CD4-positive, alpha-beta T cell treated with Interferon gamma for 1 hour (primary cell): ENCODE data around the gene NR2F2.

Experiments
- DNase-seq: peaks from one replicate; pipeline ENCODE4 v3.0.0-alpha.2; 2020

Gene NR2F2

DNA sequence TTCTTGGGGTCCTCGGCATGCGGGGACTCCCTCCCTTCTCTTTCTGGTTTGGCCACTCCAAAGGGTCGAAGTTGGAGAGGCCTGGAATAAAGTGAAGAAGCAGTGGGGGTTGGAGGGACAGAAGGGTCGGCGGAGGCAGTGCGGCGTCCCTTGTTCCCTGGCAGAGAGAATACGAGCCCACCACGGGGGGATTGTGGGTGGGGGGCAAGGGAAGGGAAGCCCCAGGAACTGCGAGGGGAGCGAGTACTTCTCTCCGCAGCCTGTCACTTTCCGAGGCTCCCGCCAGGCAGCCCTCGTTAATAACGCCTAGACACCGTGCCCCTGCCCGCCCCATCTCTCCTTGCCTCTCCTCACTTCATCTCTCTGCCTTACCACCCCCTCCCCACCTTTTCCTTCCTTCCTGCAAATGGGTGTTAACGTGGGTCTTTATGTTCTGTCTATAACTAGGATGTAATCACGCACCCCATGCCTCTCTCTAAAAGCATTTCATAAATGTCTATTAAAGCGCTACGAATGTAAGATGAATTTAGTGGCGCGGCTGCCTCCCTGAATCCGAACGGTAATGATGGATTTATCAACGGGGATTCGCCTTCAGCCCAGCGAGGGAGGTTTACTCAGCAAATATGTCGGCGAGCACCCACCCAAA lies 13.7 kb downstream of the NR2F2 start:
- no peak for DNase-seq

DNA sequence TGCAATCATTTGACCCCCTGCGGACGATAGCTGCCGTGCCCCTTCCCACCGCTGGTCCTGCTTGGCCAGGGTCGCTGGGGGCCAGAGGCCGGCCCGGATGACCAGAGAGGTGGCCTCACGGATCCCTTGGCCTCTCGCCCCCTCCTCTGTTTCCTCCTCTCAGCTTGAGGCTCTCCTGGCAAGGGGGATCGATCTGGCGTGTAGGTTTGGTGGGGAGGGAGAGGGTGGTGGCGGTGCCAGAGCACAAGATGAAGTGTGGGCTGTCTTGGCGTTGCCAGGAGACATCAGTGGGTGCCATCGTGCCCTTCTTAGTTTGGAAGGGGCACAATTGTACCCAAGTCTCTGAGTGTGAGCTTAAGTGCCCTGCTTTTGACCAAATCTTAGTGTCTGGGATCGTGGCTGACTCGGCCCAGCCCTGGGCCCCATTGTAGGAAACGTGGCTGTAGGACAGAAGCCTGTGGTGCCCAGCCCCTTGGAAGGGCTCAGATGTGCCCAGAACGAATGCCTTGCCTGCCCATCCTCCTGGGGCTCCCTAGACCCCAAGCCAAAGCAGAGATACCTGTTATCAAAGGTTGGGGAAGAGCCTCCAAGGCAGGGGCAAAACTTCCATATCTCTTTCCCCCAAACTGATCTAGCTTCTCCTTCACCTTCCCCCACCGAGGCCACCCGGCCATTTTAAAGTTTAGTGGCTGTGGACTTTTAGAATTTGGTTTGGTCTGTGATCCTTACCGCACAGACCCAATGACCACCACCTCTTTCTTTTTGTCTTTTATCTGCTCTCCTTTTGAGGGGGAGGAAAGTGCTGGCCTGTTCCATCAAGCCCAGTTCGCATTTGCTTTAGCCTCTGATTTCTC lies 14.4 kb downstream of the NR2F2 start:
- no peak for DNase-seq

DNA sequence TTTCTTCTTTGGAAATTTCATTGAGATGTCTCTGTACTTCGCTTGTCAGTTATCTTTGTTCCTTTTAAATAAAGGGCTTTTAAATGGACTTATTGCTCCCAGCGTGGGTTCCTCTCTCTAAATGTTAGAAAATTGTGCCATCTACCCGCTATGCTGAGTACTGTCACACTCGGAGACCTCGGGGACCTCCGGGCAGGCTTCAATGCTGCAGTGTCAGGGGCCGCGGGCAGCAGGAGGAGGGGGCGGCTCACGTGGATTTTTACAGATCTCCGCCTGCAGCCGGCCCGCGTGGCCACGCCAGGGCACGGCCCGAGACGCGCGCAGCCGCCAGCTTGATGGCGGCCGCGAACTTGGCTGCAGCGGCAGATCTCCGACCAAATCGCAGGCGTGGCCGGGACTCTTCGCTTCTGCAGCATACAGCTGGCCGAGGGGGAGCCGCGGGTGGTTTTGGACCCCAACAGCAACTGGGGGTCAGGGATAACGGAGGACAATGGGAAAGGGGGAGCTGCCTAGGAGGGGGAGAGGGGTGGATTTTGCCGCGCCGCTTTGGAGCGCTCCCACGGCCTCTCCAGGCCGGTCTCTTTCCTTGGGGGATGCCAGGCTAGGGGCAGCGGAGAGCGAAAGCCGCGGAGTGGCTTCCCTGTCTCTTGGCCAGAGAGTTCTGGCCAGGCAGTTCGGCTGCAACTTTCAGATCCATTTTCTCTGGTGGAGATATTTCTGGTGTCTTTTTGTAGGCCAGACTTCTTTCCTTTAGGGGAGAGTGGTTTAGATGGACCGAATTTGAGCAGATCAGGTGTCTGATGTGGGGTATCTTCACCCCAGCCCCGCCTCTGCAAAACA lies 15.3 kb downstream of the NR2F2 start:
- DNase-seq = no peak

DNA sequence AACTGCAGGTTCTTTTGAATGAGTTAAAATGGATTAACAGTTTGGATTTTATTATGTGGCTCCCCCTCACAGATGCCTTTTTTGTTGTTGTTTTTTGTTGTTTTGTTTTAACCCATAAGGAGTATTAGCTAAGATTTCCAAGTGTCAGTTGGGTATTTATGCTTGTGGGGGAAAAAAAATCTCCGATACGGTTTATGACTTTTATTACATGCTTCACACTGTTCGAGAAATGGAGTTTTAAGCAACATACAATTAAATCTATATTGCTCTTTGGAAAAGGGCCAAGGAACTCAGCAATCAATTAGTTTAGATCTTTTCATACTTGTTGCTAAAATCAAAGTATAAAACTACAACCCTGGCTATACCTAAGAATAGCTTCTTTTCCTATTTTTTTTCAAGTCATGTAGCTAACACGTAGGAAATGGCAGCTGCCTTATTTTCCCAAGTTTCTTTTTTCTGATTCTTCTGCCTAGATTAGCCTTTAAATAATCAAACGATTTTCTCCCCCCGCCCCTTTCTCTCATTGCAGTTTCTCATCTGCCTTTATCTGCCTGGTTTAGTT lies 16.0 kb downstream of the NR2F2 start:
- no peak for DNase-seq

DNA sequence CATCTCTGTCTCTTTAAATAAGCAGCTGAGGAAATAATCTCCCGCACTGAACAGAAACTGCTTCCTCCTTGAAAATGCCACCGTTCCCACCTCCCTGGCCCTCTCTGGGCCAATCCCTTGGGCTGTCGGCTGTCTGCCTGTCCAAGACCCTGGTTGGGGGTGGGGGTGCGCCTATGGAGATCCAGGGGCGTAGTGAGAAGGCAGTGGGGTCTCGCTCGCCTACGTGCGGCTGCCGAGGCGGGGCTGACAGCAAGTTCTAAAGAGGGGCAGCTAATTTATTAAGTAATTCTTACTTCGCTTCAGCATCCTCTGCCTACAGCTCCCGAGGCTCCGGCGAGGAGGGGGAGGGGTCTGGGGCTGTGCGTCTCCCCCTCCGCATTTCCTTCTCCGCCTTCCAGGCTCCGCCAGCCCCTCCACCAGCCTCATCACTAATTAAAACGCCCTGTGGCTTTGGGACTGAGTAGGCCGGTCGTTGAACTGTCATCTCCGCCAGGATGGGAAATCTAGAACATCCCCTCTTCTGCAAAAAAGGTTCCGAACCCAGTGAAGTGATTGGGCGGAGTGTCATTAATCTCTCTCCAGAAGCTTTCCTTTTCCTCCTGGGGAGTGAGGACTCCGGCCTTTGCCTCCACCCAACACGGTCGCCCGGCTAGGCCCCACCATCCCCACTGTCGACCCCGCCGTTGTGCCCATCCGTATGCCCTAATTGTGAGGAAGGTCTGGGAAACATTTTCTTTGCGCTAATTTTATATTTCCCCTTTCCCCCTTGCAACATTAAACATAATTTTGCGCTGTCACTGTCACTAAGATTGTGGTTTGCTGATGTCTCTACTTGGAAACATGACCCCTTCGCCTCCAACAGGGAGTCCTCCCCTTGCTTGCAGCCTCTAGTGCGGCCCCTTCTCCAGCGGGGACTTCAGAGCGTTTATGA lies 16.9 kb downstream of the NR2F2 start:
- DNase-seq = no peak

DNA sequence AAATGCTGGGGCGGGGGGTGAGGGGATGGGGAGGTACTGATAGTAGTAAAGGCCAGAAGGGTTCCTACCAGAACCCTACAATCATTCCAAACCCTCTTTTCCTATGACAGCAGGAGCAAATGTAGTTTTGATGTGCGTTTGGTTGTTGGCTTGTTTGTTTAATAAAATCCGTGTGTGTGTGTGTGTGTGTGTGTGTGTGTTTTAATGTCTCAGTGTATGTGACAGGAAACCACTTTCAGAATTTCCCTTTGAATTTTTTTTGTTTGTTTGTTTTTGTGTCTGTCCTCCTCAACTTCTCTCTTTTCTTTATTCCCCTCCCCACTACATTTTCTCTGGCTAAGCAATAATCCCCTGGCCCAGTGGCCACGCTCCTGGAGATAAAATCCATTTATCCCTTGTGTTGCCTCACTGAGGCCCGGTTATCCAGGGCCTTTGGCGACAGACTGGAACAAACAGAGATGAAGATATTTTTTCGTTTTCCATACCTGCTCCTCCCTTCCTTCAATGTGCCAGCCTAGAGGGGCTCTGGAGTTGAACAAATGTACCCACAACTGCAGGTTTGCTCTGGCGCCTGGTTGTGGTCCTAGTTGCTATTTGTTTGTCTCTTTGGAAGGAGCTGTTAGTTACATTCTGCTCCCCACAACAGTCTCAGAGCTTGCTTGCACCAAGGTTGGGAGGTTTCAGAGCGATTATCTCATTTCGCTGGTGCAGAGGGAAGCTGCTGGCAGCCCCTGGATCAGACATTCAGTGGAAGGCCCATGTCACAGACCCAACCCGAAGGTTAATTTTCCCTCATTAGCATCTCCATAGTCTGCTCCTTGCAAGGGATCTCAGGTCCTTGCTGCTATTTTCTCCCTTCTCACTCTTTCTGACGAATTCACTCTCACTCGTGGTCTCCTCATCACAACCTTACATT lies 17.9 kb downstream of the NR2F2 start:
- no peak for DNase-seq

DNA sequence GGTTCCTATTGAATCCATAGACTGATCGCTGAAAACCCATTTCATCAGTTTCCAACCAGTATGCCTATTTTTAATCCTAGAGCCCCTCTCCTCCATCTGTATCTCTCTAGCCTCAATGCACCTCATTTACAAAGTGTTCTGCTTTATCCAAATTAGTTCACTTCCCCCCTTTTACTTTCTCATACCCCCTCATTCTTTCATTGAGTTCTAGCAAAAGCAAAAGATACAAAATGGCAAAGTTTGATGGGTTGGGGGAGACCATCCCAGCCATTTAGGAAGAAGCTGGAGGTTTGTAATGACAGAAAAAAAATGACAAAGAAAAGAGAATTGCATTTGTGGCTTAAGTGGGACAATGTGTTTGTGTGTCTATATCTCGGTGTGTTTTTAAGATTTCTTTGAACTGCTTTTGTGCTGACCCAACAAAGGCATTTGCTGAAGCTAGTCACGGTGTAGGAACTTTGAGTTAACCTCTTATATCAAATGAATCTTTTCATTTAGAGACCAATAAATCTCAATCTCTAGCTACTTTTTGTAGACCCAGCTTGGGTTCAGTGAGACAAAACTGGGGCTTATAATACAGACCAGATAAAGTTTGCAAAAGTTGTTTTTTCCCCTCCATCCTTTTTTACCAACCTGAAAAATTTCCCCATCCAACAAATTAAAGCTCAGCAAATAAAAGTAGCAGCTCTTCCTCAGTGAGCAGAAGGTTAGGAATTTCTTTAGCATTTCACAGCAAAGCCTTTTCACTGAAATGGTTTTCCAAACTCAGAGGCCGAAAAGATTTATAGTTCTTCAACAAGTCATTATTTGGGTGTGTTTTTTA lies 18.7 kb downstream of the NR2F2 start:
- no peak for DNase-seq

DNA sequence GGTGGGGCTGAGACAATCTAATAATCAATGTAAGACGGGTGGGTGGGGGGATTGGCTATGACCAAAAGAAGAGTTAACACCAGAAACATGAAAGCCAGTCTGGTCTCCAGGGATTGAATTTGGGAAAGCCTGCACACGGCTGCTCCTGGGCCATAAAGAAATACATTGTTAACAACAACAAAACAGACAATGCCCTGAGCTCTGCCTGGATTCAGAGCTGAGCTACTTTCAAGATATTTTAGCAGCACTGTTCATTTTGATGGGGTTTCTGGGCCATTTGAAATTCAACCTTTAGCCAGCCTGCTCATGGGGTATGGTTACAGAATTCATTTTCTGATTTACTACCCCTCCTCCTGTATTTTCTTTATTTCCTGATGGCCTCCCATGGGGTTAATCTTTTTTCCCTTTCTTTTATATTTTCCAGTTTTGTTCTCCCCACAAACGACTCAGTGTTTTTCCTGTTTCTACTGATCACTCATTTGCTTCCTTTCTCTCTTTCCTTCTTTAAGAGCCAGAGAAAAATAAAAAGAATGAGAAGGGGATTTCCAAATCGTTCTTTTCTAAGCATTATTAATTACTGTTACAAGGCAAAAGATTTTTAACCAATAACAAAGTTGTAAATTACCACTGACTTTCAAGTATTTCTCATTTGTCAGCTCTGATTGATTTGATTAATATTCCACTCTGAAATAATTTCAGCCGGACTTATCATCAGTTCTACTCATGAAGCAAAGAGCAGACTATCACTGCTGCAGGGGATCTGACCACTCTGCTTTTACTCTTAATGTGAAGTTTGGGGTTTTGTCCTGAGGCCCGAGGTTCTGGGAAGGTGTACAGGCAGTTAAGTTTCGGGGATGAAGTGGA lies 19.6 kb downstream of the NR2F2 start:
- DNase-seq = no peak

DNA sequence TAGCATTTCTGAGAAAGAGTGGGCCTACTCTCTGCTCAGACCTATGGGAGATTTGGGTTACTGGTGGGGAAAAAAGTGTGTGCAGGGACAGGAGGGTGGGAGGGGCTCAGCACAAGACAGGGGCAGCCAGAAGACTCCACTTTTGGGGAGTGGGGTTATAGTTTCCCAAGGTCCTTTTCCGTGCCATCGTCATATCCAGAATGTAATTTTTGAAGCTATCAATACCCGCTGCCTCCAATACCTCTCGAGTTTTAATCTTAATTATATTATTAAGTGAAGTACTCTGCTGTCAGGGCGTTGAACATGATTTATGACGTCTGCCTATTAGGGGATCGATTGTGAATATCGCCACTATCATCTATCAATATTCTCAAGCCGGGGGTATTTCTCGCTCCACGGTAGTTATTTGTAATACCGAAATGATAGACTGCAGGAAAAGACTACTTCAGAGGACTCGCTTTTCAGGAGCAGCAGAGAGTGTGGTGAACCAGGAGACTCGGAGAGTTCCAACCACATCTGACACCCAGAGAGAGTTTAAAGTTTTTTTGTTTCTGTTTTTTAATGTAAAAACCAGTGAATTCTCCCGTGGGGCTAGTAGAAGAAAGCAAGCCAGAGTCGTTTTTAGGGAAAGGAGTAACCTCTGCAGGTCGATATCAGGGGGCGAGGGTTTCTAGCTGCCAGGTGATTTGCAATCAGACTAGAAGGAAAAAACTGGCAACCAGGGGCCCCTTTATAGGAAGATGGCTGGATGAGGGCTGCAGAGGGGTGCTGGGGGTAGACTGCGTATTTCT lies 20.6 kb downstream of the NR2F2 start:
- DNase-seq = no peak

DNA sequence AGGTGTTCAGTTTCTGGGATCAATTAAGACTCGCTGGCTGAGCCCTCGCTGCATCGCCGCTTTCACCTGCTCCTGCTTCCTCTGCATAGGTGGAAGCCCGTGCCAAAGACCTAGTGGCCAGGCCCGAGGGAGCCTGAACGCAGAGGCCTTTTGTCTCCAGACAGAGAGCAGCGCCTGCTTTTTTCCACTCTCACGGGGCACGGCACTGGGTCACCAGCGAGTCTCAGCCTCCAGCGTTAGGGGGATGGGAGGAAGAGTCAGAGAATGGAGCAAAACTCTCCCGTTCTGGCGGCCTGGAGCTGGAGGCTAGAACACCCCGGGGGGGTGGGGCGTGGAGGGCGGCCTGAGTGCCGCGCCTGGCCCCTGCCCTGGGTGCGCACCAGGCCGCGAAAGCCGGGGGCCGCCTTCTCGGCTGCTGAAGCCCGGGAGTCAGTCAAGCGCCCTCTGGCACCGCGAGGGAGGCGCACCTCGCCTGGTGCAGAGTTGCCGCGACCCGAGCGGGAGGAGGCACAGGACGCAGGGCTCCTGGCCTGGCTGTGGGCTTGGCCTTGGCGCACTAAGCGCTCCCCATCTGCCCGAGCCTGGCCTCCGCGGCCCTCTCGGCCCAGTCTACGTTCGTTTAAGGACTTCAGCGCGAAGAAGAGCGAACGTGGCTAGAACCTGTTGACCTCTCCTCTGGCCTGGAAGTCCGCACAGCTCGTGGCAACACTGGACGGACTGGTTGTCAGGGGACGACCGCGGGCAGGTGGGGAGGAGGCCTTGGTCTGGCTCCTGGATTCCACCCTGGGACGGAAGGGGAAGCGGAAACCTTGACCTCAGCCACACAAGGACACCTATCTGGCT lies 21.5 kb downstream of the NR2F2 start:
- no peak for DNase-seq

DNA sequence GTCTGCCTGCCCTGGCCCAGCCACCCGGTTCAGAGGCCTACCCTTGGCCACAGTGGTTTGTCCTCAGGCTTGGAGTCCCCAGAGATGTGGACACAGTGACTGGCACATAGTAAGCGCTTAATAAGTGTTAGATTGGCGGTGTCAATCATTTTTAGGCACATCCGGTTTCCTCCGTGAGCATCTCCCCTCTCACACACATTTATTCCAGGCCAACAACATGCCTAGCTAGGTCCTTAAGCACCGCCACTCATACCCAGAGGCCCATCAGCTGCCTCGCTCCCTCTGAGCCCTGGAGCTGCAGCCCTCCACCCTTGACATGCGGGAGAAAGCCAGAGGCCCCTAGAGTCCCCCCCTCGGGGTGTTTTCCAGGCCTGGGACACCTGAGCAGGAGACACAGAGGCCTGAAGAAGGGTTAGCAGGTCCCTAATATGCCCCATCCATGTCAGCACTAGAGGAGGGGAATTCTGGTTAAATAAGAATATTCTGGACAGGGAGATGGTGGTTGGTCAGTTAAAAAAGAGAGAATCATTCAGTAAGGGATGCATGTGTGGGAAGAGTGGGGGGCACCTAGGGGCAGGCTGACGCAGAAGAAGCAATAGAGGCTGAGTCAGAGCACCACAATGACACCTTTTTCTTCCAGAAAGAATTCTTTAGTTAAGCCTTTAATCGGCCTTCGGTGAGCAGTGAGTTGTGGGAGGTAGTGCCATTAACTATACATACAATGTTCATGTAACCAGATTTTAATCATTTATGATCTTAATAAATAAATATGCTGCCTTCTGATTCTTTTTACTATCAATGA lies 22.3 kb downstream of the NR2F2 start:
- DNase-seq = no peak

DNA sequence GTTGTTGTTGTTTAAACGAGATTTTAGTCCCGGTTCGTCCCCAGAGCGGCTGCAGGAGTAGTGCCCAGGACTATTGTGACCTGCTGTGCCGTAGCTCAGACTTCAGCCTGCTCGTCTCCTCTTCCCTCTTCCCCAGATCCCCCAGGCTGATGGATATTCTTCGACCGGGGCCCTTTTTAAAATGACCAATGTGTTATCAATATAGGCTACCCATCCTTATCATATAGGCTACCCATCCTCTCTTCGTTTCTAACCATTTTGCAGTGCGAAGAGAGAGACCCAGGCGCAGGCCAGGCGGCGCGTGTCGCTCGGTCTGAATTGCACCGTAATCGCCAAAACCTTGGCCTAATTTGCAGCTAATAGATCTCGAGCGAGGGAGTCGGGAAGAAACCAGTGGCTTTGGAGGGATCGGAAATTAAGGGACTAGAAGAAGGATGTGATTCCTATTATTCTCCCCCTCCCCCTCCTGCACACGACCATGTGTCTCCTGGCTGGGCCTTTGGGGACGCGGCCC lies 23.0 kb downstream of the NR2F2 start:
- DNase-seq = no peak

DNA sequence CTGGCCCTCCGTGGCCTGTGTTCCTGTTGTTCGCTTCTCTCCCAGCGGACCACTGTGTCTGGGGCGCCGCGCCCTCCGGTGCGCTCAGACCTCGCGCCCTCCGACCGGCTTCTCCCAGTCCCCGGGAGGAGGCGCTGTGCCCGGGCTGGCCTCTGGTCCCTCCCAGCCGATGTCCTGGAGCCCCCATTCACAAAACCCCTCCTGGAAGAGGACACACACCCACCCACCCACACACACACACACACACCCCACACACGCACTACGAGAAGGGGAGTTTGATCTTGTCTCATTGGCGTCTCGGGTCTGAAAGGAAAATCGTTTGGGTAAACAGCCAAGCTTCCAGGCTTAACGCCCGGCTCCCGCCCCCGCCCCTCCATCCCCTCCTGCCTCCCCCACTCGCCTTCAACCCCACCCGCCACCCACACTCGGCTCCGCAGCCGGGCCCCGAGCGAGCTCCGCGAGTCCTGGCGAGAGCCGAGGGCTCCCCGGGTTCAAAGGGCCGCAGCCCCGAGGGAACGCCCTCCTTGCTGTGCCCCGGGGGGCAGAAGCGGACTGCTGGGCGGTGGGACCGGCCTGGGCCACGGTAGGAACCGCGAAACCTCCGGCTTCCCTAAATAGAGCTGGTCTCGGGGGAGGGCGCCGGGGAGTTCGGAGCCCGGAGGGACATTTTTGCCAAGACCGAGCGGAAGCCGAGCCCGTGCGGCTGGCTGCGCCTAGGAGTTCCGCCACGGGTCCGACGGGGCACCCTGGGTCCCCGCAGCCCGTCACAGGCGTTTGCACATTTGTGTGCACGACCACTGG lies 23.6 kb downstream of the NR2F2 start:
- DNase-seq = no peak

DNA sequence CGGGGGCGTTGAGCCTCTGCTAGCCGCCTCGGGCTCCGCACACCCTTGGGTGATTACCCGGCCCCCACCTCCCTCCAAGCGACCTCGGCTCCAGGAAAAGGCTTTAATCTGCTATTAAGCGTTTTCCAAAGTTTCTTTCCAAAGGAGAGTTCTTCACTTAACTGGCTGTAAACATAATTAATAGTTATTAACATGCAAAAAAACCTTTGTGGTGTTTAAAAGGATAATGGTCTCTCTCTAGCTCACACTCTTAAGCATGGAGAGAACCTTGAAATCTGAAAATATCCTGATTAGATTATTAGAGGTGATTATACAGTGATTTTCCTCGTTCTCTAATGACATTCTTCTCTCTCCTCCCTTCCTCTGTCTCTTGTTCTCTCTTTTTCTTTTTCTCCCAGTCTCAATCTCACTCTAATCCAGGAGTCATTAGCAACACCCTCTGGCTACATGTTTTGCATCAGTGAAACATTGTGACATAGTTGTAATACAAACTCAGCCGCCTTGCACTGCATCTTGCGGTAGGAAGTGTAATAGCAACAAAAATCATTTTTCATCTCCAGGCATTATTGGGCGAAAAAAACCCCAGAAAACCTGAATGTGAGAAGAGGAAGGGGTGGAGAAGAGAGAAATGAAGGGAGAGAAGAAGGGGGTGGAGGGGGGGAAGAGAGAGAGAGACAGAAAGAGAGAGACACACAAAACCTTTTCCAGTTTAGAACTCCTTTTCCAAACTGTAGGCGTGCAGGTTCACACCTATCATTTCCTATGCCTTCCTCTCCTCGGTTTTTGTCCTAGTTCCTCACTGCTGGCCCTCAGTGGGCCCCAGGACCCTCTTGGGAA lies 24.4 kb downstream of the NR2F2 start:
- DNase-seq = no peak
